ENCODE measurements around the gene LRRC8D.

GRCh38 chr1:89831462-89832120 lies 10.8 kb downstream of the LRRC8D start:
- TF ChIP-seq POLR2A (IDR thresholded peaks at IDR 0.05; ENCODE audit: low read length) (no peak), GATA1 (IDR thresholded peaks at IDR 0.05; ENCODE audit: low read depth, low read length) (no peak)
